ENCODE data around the gene TSPAN18.

- TF ChIP-seq, protein P1, sequence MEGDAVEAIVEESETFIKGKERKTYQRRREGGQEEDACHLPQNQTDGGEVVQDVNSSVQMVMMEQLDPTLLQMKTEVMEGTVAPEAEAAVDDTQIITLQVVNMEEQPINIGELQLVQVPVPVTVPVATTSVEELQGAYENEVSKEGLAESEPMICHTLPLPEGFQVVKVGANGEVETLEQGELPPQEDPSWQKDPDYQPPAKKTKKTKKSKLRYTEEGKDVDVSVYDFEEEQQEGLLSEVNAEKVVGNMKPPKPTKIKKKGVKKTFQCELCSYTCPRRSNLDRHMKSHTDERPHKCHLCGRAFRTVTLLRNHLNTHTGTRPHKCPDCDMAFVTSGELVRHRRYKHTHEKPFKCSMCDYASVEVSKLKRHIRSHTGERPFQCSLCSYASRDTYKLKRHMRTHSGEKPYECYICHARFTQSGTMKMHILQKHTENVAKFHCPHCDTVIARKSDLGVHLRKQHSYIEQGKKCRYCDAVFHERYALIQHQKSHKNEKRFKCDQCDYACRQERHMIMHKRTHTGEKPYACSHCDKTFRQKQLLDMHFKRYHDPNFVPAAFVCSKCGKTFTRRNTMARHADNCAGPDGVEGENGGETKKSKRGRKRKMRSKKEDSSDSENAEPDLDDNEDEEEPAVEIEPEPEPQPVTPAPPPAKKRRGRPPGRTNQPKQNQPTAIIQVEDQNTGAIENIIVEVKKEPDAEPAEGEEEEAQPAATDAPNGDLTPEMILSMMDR (IDR thresholded peaks at IDR 0.05; ENCODE audit: low read depth, low read length), result no peak
- TF ChIP-seq EZH2phosphoT487 (IDR thresholded peaks at IDR 0.05; ENCODE audit: low read depth), result no peak
These were observed 18.1 kb upstream of the TSPAN18 start for GRCh38 chr11:44708523-44709280.

Data from OCI-LY3 (cell line).